Raji (cell line): ENCODE results near the gene ATP2C2.

Experiments used
- POLR2A ChIP-seq: IDR thresholded peaks from 2 replicates; pipeline ENCODE4 v1.6.1; 2011; ENCODE audit warnings: low read depth, low read length, control low read depth; ENCODE audit not compliant: insufficient read depth

The ATP2C2 gene, protein sequence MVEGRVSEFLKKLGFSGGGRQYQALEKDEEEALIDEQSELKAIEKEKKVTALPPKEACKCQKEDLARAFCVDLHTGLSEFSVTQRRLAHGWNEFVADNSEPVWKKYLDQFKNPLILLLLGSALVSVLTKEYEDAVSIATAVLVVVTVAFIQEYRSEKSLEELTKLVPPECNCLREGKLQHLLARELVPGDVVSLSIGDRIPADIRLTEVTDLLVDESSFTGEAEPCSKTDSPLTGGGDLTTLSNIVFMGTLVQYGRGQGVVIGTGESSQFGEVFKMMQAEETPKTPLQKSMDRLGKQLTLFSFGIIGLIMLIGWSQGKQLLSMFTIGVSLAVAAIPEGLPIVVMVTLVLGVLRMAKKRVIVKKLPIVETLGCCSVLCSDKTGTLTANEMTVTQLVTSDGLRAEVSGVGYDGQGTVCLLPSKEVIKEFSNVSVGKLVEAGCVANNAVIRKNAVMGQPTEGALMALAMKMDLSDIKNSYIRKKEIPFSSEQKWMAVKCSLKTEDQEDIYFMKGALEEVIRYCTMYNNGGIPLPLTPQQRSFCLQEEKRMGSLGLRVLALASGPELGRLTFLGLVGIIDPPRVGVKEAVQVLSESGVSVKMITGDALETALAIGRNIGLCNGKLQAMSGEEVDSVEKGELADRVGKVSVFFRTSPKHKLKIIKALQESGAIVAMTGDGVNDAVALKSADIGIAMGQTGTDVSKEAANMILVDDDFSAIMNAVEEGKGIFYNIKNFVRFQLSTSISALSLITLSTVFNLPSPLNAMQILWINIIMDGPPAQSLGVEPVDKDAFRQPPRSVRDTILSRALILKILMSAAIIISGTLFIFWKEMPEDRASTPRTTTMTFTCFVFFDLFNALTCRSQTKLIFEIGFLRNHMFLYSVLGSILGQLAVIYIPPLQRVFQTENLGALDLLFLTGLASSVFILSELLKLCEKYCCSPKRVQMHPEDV

DNA sequence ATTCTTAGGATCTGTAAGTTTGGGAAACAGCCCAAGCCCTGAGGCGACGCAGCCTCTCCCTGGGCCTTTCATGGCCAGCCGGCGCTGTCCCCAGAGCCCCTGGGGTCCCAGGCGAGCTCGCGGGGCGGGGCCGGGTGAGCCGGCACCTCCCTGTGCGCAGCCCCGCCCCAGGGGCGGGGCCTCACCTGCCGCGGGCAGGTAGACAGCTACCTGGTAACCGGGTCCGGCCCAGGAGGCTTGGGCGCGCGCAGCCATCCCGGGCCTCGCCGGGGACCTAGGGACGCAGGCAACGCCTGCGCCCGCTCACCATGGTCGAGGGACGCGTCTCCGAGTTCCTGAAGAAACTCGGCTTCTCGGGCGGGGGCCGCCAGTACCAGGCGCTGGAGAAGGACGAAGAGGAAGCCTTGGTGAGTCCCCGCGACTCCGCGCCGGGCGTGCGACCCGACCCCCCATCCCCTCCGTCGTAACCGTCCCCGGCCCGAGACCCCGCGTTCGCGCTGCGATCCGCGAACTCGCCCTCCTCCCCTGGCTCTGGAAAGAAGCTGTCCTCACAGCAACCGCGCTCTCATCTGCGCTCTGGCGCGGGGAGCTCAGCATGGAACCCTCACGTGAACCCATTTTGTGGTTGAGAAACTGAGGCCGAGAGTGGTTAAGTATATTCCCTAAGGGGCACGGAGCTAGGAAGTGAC is at the start of gene ATP2C2:
ATP2C2 (plus strand) TSS at position 231 of the 689 bp plus-strand sequence; CDS start at position 309, 78 bp downstream.
- no peak for TF ChIP-seq POLR2A

DNA sequence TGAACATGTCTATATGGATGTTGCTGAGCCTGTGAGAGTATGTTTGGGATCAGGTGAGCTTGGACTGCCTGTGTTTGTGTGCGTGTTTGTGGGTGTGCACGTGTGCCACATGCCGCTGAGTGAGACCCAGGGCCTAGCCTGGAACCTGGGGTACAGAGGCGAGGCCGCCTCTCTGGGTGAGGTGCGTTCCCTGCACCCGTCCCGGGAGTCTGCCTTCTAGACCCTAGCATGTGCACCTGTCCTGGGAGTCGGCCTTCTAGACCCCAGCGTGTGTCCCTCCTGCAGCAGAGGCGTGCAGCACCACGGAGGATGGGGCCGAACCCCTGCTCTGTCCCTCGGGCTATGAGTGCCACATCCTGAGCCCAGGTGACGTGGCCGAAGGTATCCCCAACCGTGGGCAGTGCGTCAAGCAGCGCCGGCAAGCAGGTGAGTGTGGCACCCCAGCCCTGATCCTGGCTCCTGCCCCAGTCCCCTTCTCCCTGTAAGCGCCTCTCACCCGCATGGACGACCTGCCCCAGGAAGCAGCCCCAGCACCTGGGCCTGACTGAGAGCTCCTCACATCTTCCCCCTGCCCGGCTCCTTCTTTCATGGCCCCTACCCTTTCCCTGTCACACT is 49.1 kb upstream of the ATP2C2 start:
- no peak for TF ChIP-seq POLR2A

DNA sequence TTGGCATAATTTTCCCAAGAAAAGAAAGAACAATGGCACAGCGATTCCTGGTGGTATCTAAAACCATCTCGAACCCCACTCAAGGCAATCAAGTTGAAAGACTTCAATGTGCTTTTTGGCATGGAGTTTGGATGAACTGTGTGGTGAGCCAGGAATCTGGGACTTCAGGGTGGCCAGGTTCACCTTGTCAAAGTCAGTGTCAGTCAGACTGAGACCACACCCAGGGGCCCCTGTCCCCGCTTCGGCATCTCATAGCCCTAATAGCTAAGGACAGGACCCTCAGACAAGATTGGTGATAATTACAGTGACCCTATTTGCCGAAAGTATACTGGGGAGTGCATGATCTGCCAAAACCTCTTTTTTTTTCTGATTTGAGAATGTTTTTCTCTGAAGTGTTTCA is 47.8 kb upstream of the ATP2C2 start:
- no peak for TF ChIP-seq POLR2A

DNA sequence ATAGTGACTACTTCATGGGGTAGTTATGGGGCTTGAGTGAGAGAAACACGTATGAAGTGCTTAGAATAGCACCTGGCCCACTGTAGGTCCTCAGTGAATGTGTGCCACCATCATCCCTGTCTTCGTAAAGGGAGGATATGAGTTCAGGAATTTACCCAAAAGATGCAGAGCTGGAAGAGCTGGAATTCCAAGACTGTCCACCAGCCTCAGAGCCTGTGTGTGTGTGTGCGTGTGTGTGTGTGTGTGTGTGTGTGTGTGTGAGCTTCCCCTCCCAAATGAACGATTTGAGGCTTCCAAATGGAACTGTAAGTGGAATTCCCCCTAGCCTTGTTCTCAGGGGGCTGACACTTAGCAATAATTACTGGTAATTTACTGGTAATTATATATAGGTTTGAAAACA is 46.4 kb upstream of the ATP2C2 start:
- no peak for TF ChIP-seq POLR2A

DNA sequence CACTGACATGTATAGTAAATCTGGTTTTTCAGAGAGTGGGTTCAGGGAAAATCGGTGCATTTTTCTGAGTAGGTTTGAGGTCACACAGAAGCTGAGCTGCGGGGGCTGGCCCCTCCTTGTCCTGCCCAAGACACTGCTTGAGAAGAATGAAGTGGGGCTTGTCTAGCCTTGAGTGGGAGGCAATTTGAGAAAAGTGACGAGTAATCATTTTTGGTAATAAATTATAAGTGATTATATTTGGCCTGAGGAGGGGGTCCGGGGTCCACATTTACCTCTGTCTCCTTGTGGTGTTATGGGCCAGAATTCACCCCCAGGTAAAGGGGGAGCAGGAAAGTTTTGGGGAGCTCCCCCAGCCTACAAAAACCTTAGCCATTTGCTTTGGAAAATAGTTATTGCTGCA is 45.6 kb upstream of the ATP2C2 start:
- TF ChIP-seq POLR2A: no peak

DNA sequence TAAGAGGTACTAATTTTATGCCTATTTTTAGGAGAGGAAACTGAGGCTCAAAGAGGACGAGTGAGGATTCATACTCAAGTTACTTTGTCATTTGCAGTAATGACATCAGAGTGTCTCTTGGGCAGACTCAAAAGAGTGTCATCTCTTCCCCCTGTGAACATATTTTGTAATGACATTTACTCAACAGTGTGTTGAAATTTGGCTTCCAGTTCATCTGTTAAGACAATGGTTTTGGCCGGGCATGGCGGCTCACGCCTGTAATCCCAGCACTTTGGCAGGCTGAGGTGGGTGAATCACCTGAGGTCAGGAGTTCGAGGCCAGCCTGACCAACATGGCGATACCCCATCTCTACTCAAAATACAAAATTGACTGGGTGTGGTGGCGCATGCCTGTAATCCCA is 44.7 kb upstream of the ATP2C2 start:
- TF ChIP-seq POLR2A: no peak

DNA sequence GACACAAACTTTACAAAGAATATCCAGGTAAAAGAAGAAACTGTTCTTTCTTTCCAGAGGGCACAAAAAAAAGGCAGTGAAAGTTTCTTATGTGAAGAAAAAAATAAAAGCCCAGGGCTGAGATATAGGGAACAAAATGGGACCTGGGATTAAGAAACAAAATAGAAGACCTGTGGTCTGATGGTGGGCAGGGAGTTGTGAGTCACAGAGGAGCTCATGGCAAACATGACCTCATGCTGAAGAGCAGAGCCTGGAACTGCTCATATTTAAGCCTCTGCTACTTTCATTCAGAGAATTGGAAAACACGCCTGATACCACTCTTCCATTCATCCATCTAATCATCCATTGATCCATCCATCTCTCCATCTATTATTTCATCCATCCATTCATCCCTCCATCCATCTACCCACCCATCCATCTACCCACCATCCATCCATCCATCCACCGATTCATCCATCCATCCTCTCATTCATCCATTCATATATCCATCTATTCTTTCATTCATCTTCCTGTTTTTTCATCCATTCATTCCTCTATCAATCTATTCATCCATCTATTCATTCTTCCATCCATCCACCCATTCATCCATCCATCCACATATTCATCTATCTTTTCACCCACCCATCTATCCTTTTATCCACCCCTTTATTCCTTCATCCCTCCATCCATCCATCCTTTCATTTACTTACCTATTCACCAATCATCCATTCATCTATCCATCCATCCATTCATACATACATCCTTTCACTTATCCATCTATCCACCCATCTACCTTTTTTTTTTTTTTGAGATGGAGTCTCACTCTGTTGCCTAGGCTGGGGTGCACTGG is 43.7 kb upstream of the ATP2C2 start:
- no peak for TF ChIP-seq POLR2A

DNA sequence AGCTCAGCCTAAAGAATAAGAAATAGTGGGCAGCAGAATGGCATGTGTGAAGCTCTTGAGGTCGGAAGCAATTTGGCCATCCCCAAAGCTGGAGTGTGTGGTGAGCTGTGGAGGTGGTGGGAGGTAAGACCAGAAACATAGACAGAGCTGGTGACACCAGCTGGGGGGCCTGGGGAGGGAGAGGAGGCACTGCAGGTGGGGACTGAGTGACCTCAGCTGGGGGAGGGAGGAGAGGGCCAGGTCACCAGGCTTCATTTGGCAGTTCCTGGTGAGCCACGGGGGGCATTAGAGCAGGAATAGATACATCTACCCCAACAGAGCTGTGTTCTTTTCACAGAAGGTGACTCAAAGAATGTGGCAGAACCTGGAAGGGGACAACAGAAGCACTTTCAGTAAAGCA is 41.8 kb upstream of the ATP2C2 start:
- TF ChIP-seq POLR2A: no peak

DNA sequence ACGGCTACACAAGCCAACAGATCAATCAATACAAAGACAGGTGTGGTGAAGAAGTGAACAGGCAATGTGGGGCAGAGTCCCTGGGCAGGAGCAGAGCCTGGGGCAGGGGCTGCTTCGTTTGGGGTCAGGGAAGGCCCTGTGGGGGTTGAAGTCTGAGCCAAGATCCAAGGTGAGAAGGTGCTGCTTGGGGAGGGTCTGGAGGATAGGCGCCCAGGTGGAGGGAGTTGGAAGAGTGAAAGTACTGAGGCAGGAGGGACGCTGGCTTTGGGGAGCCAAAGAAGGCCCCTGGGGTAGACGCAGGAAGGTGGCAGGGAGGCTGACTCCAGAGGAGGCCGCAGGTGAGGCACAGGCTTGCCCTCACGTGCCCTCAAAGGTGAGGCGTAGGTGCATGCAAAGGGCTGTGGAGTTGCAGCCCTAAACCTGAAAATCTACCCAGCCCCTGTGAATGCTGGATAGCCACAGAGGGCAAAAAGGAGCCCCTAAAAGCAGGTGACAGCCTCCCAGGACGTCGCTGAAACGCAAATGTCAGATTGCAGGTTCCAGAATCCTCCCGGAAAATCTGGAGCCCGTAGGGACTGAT is 40.3 kb upstream of the ATP2C2 start:
- no peak for TF ChIP-seq POLR2A

DNA sequence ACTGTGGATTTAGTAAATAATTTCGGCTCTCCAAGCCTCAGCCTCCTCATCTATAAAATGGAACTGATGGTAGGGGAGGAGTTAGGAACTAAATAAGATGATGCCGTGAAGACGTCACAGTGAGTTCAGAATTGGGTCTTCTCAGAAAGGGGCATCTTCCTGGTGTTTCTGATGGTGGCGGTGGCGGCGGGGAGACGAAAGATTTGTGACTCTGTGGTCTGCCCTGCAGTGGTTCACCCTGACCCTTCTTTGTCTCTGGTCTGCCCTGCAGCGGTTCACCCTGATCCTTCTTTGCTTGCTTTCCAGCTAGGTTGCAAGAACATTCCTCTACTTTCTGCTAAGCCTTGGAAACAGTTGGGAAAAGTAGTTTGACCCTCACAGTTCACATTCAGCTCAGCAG is 39.3 kb upstream of the ATP2C2 start:
- no peak for TF ChIP-seq POLR2A

DNA sequence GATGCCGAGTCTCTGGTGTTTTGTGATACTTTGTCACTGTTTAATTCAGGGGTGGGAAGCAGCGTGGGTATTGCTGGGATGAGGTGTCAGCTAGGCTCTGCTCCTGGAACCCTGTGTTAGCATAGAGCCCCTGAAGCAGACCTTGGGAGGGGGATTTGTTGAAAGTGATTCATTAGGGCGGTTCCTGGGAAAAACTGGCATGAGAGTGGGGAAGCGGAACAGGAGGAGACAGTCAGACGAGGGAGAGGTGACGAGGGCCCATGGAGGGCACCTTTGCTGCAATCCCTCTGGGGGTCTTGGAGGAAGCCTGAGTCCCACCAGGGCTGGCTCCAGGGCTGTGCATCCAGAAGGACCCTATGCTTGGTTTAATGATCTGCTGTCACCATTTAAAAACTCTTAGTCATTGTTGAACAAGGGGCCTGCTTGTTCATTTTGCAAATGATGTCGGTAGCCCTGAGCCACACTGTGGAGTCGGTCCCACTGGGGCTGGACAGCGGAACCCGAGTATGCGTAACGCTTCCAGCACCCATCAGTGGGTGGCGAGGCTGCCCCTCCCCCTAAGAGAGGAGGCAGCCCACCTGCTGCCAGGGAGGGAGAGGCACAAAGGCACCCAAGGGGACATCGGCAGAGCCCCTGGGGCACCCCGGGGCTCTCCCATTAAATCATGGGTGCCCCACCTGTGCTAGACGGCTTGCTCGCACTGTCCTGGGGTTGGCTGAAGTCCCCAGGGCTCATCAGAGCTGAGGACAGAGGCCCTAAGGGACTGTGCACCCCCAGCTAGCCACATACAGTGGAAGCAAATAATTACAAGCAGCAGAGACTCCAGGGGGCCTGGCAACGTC is 38.3 kb upstream of the ATP2C2 start:
- TF ChIP-seq POLR2A: no peak

DNA sequence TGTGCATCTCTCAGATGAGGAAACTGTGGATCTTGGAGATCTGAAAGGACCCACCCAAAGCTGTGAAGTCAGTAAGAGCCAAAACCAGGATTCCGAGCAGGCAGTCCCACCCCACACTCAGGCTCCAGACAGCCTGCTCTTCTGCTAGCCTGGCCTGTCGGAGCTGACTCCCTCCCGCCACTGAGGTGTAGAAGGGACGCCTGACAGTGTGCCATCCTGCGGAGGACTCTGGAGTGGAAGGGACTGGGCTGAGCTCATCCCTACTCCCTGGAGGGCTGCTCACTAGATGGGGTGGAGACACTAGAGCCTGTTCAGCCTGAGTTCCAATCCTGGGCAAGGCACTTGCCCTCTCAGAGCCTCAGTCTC is 37.7 kb upstream of the ATP2C2 start:
- TF ChIP-seq POLR2A: no peak
